Measurements from ENCODE around the gene TCERG1L. TPM values are rescaled to one million over a fixed set of nuclear protein-coding genes. Genes with fewer than 3 reads are reported as not detected.

The TCERG1L gene
- total and polyA plus RNA-seq, 11 donors = 0.11 to 0.25 TPM; not detected in 9

GRCh38 chr10:131183546-131184045 lies 127.9 kb downstream of the TCERG1L start:
- 91 to 93% (median 92%) methylated on average over 9 of the region's 9 CpGs for WGBS, 4 donors
- intact Hi-C loops (cut with DNase I) = no loop called here

GRCh38 chr10:131181456-131181855 lies 130.1 kb downstream of the TCERG1L start:
- H3K4me1 ChIP-seq = no peaks in the 10 kb centered on the region
- ATAC-seq = no peak

More at GRCh38 chr10:131183546-131184045, 127.9 kb downstream of the TCERG1L start:
- no peaks in the 10 kb centered on the region for H3K9me3 ChIP-seq
- no peaks in the 10 kb centered on the region for H3K4me1 ChIP-seq
- DNase-seq (no peak), ATAC-seq (no peak)
- H3K27ac ChIP-seq = no peak overlapping the region
- TF ChIP-seq POLR2A (IDR thresholded peaks at IDR 0.05) = no peak
- no peak for TF ChIP-seq CTCF (IDR thresholded peaks at IDR 0.05)
- peaks cover 0 to 51% (median 8%) of the 10 kb centered on the region in 9 donors for H3K27me3 ChIP-seq
- no peaks in the 10 kb centered on the region for H3K36me3 ChIP-seq
- H3K4me3 ChIP-seq = no peak overlapping the region

GRCh38 chr10:131180740-131181415 lies 130.6 kb downstream of the TCERG1L start:
- Histone ChIP-seq H3K4me1 (no peaks in the 10 kb centered on the region), H3K27ac (no peak overlapping the region), H3K27me3 (peaks cover 0 to 51% (median 9%) of the 10 kb centered on the region in 9 donors), H3K9me3 (no peaks in the 10 kb centered on the region), H3K4me3 (no peak overlapping the region), H3K36me3 (no peaks in the 10 kb centered on the region)
- DNase-seq = no peak
- intact Hi-C loops (cut with DNase I) = no loop called here
- 73 to 84% (median 79%) methylated on average over 15 of the region's 15 CpGs for WGBS, 4 donors
- no peak for ATAC-seq
- TF ChIP-seq POLR2A (IDR thresholded peaks at IDR 0.05) (no peak), CTCF (IDR thresholded peaks at IDR 0.05) (no peak)

More at GRCh38 chr10:131181456-131181855, 130.1 kb downstream of the TCERG1L start:
- DNase-seq = no peak
- Histone ChIP-seq H3K36me3 (no peaks in the 10 kb centered on the region), H3K27me3 (peaks cover 0 to 51% (median 9%) of the 10 kb centered on the region in 9 donors), H3K27ac (no peak overlapping the region), H3K9me3 (no peaks in the 10 kb centered on the region), H3K4me3 (no peak overlapping the region)
- TF ChIP-seq CTCF (IDR thresholded peaks at IDR 0.05) (no peak), POLR2A (IDR thresholded peaks at IDR 0.05) (no peak)
- 81 to 93% (median 87%) methylated on average over 8 of the region's 8 CpGs for WGBS, 4 donors
- intact Hi-C loops (cut with DNase I) = no loop called here

GRCh38 chr10:131180086-131180485 lies 131.4 kb downstream of the TCERG1L start:
- no peak overlapping the region for H3K27ac ChIP-seq
- H3K4me3 ChIP-seq = no peak overlapping the region
- intact Hi-C loops (cut with DNase I) = no loop called here
- no peak for TF ChIP-seq POLR2A (IDR thresholded peaks at IDR 0.05)
- TF ChIP-seq CTCF (IDR thresholded peaks at IDR 0.05) = no peak
- WGBS, 4 donors = 60 to 78% (median 74%) methylated on average over 9 of the region's 9 CpGs
- no peaks in the 10 kb centered on the region for H3K4me1 ChIP-seq
- H3K9me3 ChIP-seq = no peaks in the 10 kb centered on the region
- H3K27me3 ChIP-seq = peaks cover 0 to 51% (median 9%) of the 10 kb centered on the region in 9 donors
- H3K36me3 ChIP-seq = no peaks in the 10 kb centered on the region
- DNase-seq (no peak), ATAC-seq (no peak)
